ENCODE results near the gene ZBTB48. TPM values are rescaled to one million over a fixed set of nuclear protein-coding genes. Genes with fewer than 3 reads are reported as not detected.

Gene ZBTB48
- total RNA-seq = 17.4 and 19.2 TPM in 2 replicates

GRCh38 chr1:6579374-6580118 lies at the start of gene ZBTB48:
TSS of gene ZBTB48 (plus strand) at chr1:6579994. CDS start at chr1:6580610, 616 bp downstream.

GRCh38 chr1:6554031-6554906 lies 25.5 kb upstream of the ZBTB48 start, which contains the start of gene NOL9:
TSS of gene NOL9 (minus strand) at chr1:6554513. CDS start at chr1:6554502, 11 bp downstream.

GRCh38 chr1:6554907-6555778 lies 24.7 kb upstream of the ZBTB48 start, which contains the start of gene TAS1R1:
TSS of gene TAS1R1 (plus strand) at chr1:6555307. CDS start at chr1:6555374, 67 bp downstream.

GRCh38 chr1:6602669-6603237 lies 23.0 kb downstream of the ZBTB48 start, which contains the start of gene KLHL21:
TSS of gene KLHL21 (minus strand) at chr1:6602869. CDS start at chr1:6602817, 52 bp downstream.

GRCh38 chr1:6613361-6614018 lies 33.7 kb downstream of the ZBTB48 start, which contains the start of gene PHF13:
TSS of gene PHF13 (plus strand) at chr1:6613731. CDS start at chr1:6614067, 336 bp downstream.

DNA sequence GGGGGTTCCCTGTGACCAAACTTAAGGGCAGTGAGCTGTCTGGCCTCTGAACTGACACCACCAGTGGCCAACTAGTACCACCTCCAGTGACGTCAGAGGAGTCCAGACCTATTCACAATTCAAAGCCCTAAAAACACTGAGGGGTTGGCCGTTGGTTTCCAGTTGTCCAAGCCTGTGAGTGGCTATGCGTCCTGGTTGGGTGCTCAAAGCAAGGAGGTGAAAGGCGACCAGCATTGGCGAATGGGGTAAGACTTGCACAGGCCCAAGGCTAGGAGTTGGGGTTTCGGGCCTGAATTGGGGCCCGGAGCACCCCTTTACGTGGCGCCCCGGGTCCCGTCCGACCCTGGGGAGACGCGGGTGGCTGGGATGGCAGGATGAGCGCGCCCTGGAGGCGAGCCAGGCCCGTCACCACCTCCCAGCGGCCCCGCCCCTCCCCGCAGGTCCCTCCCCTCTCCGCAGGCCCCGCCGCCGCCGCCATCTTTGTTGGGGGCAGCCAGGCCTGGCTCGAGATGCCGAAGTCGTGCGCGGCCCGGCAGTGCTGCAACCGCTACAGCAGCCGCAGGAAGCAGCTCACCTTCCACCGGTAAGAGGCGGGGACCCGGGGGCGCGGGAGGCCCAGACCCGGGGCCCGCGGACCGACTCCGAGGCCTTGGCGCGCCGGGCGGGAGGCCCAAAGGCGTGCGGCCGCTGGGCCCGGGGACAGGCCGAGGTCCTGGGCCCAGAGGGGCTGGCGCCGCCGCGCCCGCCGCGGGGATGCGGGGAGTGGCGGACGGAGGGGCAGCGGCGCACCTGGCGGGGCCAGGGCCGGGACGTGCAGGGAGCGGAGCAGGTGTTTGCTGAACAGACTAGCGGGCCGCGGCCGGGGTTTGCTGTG lies 45.2 kb downstream of the ZBTB48 start, which contains the start of gene THAP3:
TSS of gene THAP3 (plus strand) at position 159 of the 874 bp plus-strand sequence. CDS start at position 510, 351 bp downstream.

Other genes starting within 250 kb of the ZBTB48 start
- 31.4 and 39.6 TPM in 2 replicates for gene ACOT7, start 186.2 kb upstream of the ZBTB48 start, total RNA-seq
- under 0.01 TPM in 1 of 2 replicates, not detected in the other for gene HES2, start 160.1 kb upstream of the ZBTB48 start, total RNA-seq
- 0.62 TPM in 1 of 2 replicates, not detected in the other for gene ESPN, start 155.2 kb upstream of the ZBTB48 start, total RNA-seq
- gene TNFRSF25, start 113.8 kb upstream of the ZBTB48 start, total RNA-seq = 2.9 and 4.5 TPM in 2 replicates
- gene PLEKHG5, start 88.3 kb upstream of the ZBTB48 start, total RNA-seq = 14.7 and 17.0 TPM in 2 replicates
- 22.2 and 24.6 TPM in 2 replicates for gene NOL9, start 25.5 kb upstream of the ZBTB48 start, total RNA-seq
- not detected in 2 replicates for gene TAS1R1, start 24.7 kb upstream of the ZBTB48 start, total RNA-seq
- 71.9 and 94.2 TPM in 2 replicates for gene KLHL21, start 22.9 kb downstream of the ZBTB48 start, total RNA-seq
- gene PHF13, start 33.7 kb downstream of the ZBTB48 start, total RNA-seq = 18.6 and 19.9 TPM in 2 replicates
- 25.7 and 31.0 TPM in 2 replicates for gene THAP3, start 44.9 kb downstream of the ZBTB48 start, total RNA-seq
- gene DNAJC11, start 121.8 kb downstream of the ZBTB48 start, total RNA-seq = 28.9 and 37.4 TPM in 2 replicates
- gene CAMTA1, start 205.5 kb downstream of the ZBTB48 start, total RNA-seq = 58.1 and 60.2 TPM in 2 replicates